ENCODE data around the gene AKAP9.
"Not testable (repeated sequence)": the region's sequence is repeated elsewhere in the genome, so short reads cannot be mapped to it uniquely, and the experiment has no call there.

Gene AKAP9

GRCh38 chr7:91957823-91958222 is 17.2 kb downstream of the AKAP9 start:
- ATAC-seq (replicated peaks), result no peak
- DNase-seq, result no peak
- Mint-ChIP-seq H3K4me3 (no peak overlapping the region), H3K36me3 (peaks cover 5% of the 10 kb centered on the region in 2 donors), H3K27me3 (no peaks in the 10 kb centered on the region), H3K9me3 (no peaks in the 10 kb centered on the region), H3K27ac (no peak overlapping the region), H3K4me1 (peaks cover 4 to 8% of the 10 kb centered on the region in 2 donors)

GRCh38 chr7:91959023-91959422 is 18.4 kb downstream of the AKAP9 start:
- Mint-ChIP-seq H3K9me3 (no peaks in the 10 kb centered on the region), H3K27ac (no peak overlapping the region), H3K4me1 (peaks cover 2 to 6% of the 10 kb centered on the region in 2 donors), H3K36me3 (peaks cover 3% of the 10 kb centered on the region in 2 donors), H3K4me3 (no peak overlapping the region), H3K27me3 (no peaks in the 10 kb centered on the region)
- ATAC-seq (replicated peaks) (no peak), DNase-seq (no peak)

- ATAC-seq (replicated peaks) (no peak), DNase-seq (no peak)
- Mint-ChIP-seq H3K27ac (no peak overlapping the region), H3K27me3 (no peaks in the 10 kb centered on the region), H3K4me1 (peaks cover 8 to 19% of the 10 kb centered on the region in 2 donors), H3K4me3 (no peak overlapping the region), H3K9me3 (peaks cover 4 to 5% of the 10 kb centered on the region in 2 donors), H3K36me3 (peaks cover 6 to 16% of the 10 kb centered on the region in 2 donors)
Measured at GRCh38 chr7:91961816-91962215, 21.2 kb downstream of the AKAP9 start.

- no peak for DNase-seq
- Mint-ChIP-seq H3K9me3 (peaks cover 4 to 5% of the 10 kb centered on the region in 2 donors), H3K4me3 (no peak overlapping the region), H3K27me3 (no peaks in the 10 kb centered on the region), H3K36me3 (peaks cover 6 to 21% of the 10 kb centered on the region in 2 donors), H3K27ac (no peak overlapping the region), H3K4me1 (peaks cover 8 to 25% of the 10 kb centered on the region in 2 donors)
- no peak for ATAC-seq (replicated peaks)
Measured at GRCh38 chr7:91962419-91962818, 21.8 kb downstream of the AKAP9 start.

- Mint-ChIP-seq H3K36me3 (peaks cover 9 to 42% of the 10 kb centered on the region in 2 donors), H3K4me1 (peaks cover 24 to 55% of the 10 kb centered on the region in 2 donors)
- H3K27me3 Mint-ChIP-seq; H3K9me3 Mint-ChIP-seq; H3K4me3 Mint-ChIP-seq; H3K27ac Mint-ChIP-seq; DNase-seq; ATAC-seq (replicated peaks): not testable (repeated sequence)
Measured at GRCh38 chr7:91967513-91967912, 26.9 kb downstream of the AKAP9 start.

GRCh38 chr7:91973639-91974038 is 33.0 kb downstream of the AKAP9 start:
- H3K27ac Mint-ChIP-seq, result no peak overlapping the region
- DNase-seq (no peak), ATAC-seq (replicated peaks) (no peak)
- no peaks in the 10 kb centered on the region for H3K9me3 Mint-ChIP-seq
- H3K4me1 Mint-ChIP-seq, result peaks cover 9 to 24% of the 10 kb centered on the region in 2 donors
- no peak overlapping the region for H3K4me3 Mint-ChIP-seq
- H3K36me3 Mint-ChIP-seq, result peaks cover 11 to 27% of the 10 kb centered on the region in 2 donors
- no peaks in the 10 kb centered on the region for H3K27me3 Mint-ChIP-seq

GRCh38 chr7:91974066-91974465 is 33.4 kb downstream of the AKAP9 start:
- H3K27me3 Mint-ChIP-seq, result no peaks in the 10 kb centered on the region
- H3K36me3 Mint-ChIP-seq, result peaks cover 14 to 29% of the 10 kb centered on the region in 2 donors
- ATAC-seq (replicated peaks) (no peak), DNase-seq (no peak)
- H3K27ac Mint-ChIP-seq, result no peak overlapping the region
- no peaks in the 10 kb centered on the region for H3K9me3 Mint-ChIP-seq
- no peak overlapping the region for H3K4me3 Mint-ChIP-seq
- H3K4me1 Mint-ChIP-seq, result peaks cover 9 to 19% of the 10 kb centered on the region in 2 donors

GRCh38 chr7:91976743-91977142 is 36.1 kb downstream of the AKAP9 start:
- Mint-ChIP-seq H3K4me1 (peaks cover 0 to 4% of the 10 kb centered on the region in 2 donors), H3K27ac (no peak overlapping the region), H3K27me3 (no peaks in the 10 kb centered on the region), H3K4me3 (no peak overlapping the region), H3K36me3 (peaks cover 15 to 26% of the 10 kb centered on the region in 2 donors), H3K9me3 (no peaks in the 10 kb centered on the region)
- no peak for DNase-seq
- no peak for ATAC-seq (replicated peaks)

GRCh38 chr7:91979590-91979989 is 38.9 kb downstream of the AKAP9 start:
- Mint-ChIP-seq H3K4me3 (no peak overlapping the region), H3K36me3 (peaks cover 34 to 40% of the 10 kb centered on the region in 2 donors), H3K27me3 (no peaks in the 10 kb centered on the region)

GRCh38 chr7:91982352-91982751 is 41.7 kb downstream of the AKAP9 start:
- not testable (repeated sequence) for ATAC-seq (replicated peaks); H3K9me3 Mint-ChIP-seq

More at GRCh38 chr7:91979590-91979989, 38.9 kb downstream of the AKAP9 start:
- peaks cover 3 to 5% of the 10 kb centered on the region in 2 donors for H3K9me3 Mint-ChIP-seq
- ATAC-seq (replicated peaks) (no peak), DNase-seq (no peak)
- peaks cover 6 to 11% of the 10 kb centered on the region in 2 donors for H3K4me1 Mint-ChIP-seq
- no peak overlapping the region for H3K27ac Mint-ChIP-seq

GRCh38 chr7:91988213-91988612 is 47.6 kb downstream of the AKAP9 start:
- H3K4me1 Mint-ChIP-seq, result peaks cover 5 to 17% of the 10 kb centered on the region in 2 donors
- peaks cover 22 to 32% of the 10 kb centered on the region in 2 donors for H3K36me3 Mint-ChIP-seq
- DNase-seq, result no peak
- no peaks in the 10 kb centered on the region for H3K27me3 Mint-ChIP-seq
- no peak overlapping the region for H3K27ac Mint-ChIP-seq
- ATAC-seq (replicated peaks), result no peak
- H3K4me3 Mint-ChIP-seq, result no peak overlapping the region
- H3K9me3 Mint-ChIP-seq, result peaks cover under 1 to 2% of the 10 kb centered on the region in 2 donors

More at GRCh38 chr7:91982352-91982751, 41.7 kb downstream of the AKAP9 start:
- H3K27me3 Mint-ChIP-seq, H3K4me3 Mint-ChIP-seq, DNase-seq, H3K27ac Mint-ChIP-seq: not testable (repeated sequence)
- Mint-ChIP-seq H3K36me3 (peaks cover 35 to 49% of the 10 kb centered on the region in 2 donors), H3K4me1 (peaks cover 6 to 17% of the 10 kb centered on the region in 2 donors)

- no peak for ATAC-seq (replicated peaks)
Measured at GRCh38 chr7:91993976-91994375, 53.3 kb downstream of the AKAP9 start.

GRCh38 chr7:91995391-91996105 is 54.9 kb downstream of the AKAP9 start:
- ATAC-seq (replicated peaks) (no peak), DNase-seq (no peak)
- Mint-ChIP-seq H3K27me3 (no peaks in the 10 kb centered on the region), H3K9me3 (no peaks in the 10 kb centered on the region), H3K27ac (no peak overlapping the region), H3K4me3 (no peak overlapping the region), H3K4me1 (no peaks in the 10 kb centered on the region), H3K36me3 (peaks cover 18 to 33% of the 10 kb centered on the region in 2 donors)

More at GRCh38 chr7:91993976-91994375, 53.3 kb downstream of the AKAP9 start:
- no peak for DNase-seq
- Mint-ChIP-seq H3K4me3 (no peak overlapping the region), H3K9me3 (no peaks in the 10 kb centered on the region), H3K36me3 (peaks cover 16 to 28% of the 10 kb centered on the region in 2 donors), H3K27ac (no peak overlapping the region), H3K4me1 (no peaks in the 10 kb centered on the region), H3K27me3 (no peaks in the 10 kb centered on the region)

GRCh38 chr7:91999631-92000565 is 59.2 kb downstream of the AKAP9 start:
- ATAC-seq (replicated peaks) (no peak), DNase-seq (no peak)
- no peak overlapping the region for H3K27ac Mint-ChIP-seq
- no peaks in the 10 kb centered on the region for H3K4me1 Mint-ChIP-seq
- no peak overlapping the region for H3K4me3 Mint-ChIP-seq
- peaks cover 2 to 4% of the 10 kb centered on the region in 2 donors for H3K9me3 Mint-ChIP-seq
- no peaks in the 10 kb centered on the region for H3K27me3 Mint-ChIP-seq
- peaks cover 43 to 60% of the 10 kb centered on the region in 2 donors for H3K36me3 Mint-ChIP-seq

Data from stimulated activated naive B cell treated with anti-CD40 and anti-IgM and Interleukin-4, amounts not matched to agents 10 μg/mL and 1 μg/mL and 100 μg/mL, for 72 hours (primary cell).